K562 (cell line): Measurements from ENCODE around the gene CDYL. TPM values are rescaled to one million over a fixed set of nuclear protein-coding genes. Genes with fewer than 3 reads are reported as not detected.
A peak's percentile ranks its signal among the peaks of the same experiment; 100 is the strongest.

Source experiments
- ATAC-seq: fragments of 200-7000 bp; cut with Tn5 transposase; 3 replicates; pipeline ENCODE4 v1.9.1; 2020; ENCODE audit warnings: moderate library complexity
- BruUV-seq: library from RNA; stranded (reverse); fragments of 400-500 nt; replicated peaks from 2 replicates; lab custom pipeline; 2021; lab: Mats Ljungman, UMichigan
- CTCF ChIA-PET: fragments of 300-600 bp; formaldehyde crosslinking; extraction: SDS; loops from one replicate; lab custom pipeline; 2021; ENCODE audit warnings: low intra/inter-chr PET ratio; lab: Yijun Ruan, JAX
- POLR2A ChIA-PET: fragments of 300-600, 350-650 bp; sonication (Branson Sonifier 250); formaldehyde crosslinking; extraction: SDS; loops from one replicate; lab custom pipeline; 2021; ENCODE audit warnings: antibody characterized with exemption, inconsistent platforms; lab: Yijun Ruan, JAX
- DNase-seq, 4 experiments: peaks; one replicate each; pipeline versions ENCODE4 v3.0.0 to v3.0.0-alpha.2; 2011 to 2018; ENCODE audit warnings: low spot score in 3 of 4, mixed read lengths in 3 of 4; ENCODE audit errors: extremely low read depth in 1 of 4
- FAIRE-seq: peaks from 2 replicates; lab custom pipeline; 2011; peaks lifted over from hg19 to GRCh38; lab: Jason Lieb, UNC
- H2AFZ ChIP-seq: 2 replicates; pipeline ENCODE4 v1.6.0; 2011; ENCODE audit warnings: low read depth, low read length, control low read depth, inconsistent platforms
- H3K27ac ChIP-seq: fragments of 200-600 bp; 3 replicates; pipeline ENCODE4 v1.8.0; 2011; ENCODE audit warnings: low read depth, mild to moderate bottlenecking, control low read depth, inconsistent platforms, low read length, moderate library complexity, mixed read lengths; ENCODE audit errors: extremely low read depth
- H3K27me3 ChIP-seq, 2 experiments: fragments of 300-600 bp in 1 of 2; 2 replicates in 1 of 2; 3 replicates in 1 of 2; pipeline versions ENCODE4 v1.6.0 to v1.8.0; 2011; ENCODE audit warnings: inconsistent platforms in 2 of 2, low read length in 2 of 2, mild to moderate bottlenecking in 1 of 2, mixed read lengths in 1 of 2, moderate library complexity in 1 of 2; ENCODE audit not compliant: control insufficient read depth in 2 of 2, insufficient read depth in 2 of 2
- H3K36me3 ChIP-seq: fragments of 300-600 bp; 3 replicates; pipeline ENCODE4 v1.8.0; 2011; ENCODE audit warnings: mild to moderate bottlenecking, low read length, inconsistent platforms; ENCODE audit not compliant: control insufficient read depth, insufficient read depth
- H3K4me1 ChIP-seq, 2 experiments: fragments of 200-600 bp in 1 of 2; replicated peaks in 1 of 2; 2 replicates in 1 of 2; 3 replicates in 1 of 2; pipeline versions ENCODE4 v1.5.1 to v1.8.0; 2011; ENCODE audit warnings: inconsistent platforms in 2 of 2, low read length in 2 of 2, mild to moderate bottlenecking in 1 of 2, mixed read lengths in 1 of 2, moderate library complexity in 1 of 2; ENCODE audit not compliant: control insufficient read depth in 2 of 2, insufficient read depth in 2 of 2
- H3K4me2 ChIP-seq: 2 replicates; pipeline ENCODE4 v1.6.1; 2011; ENCODE audit warnings: low read length, control low read depth, inconsistent platforms, mixed read lengths; ENCODE audit not compliant: insufficient read depth
- H3K4me3 ChIP-seq: fragments of 200-600 bp; sonication (generic), shearing (Covaris generic); 2 replicates; pipeline ENCODE4 v1.5.1; 2016; ENCODE audit warnings: control low read depth, inconsistent platforms
- H3K79me2 ChIP-seq: fragments of 200-600 bp; 3 replicates; pipeline ENCODE4 v1.8.0; 2011; ENCODE audit warnings: low read length, inconsistent platforms; ENCODE audit not compliant: control insufficient read depth, insufficient read depth
- H3K9ac ChIP-seq, 2 experiments: 2 replicates each; pipeline versions ENCODE4 v1.6.0 to v1.6.1; 2011; ENCODE audit warnings: low read depth in 2 of 2, low read length in 2 of 2, control low read depth in 1 of 2, inconsistent platforms in 1 of 2, mild to moderate bottlenecking in 1 of 2, mixed read lengths in 1 of 2; ENCODE audit not compliant: insufficient read depth in 1 of 2
- H3K9me1 ChIP-seq: one replicate; pipeline ENCODE4 v1.6.0; 2011; ENCODE audit warnings: inconsistent platforms, mild to moderate bottlenecking, low read length, moderate library complexity; ENCODE audit not compliant: control insufficient read depth, insufficient read depth
- H3K9me3 ChIP-seq: replicated peaks from 2 replicates; pipeline ENCODE4 v1.5.1; 2011; ENCODE audit warnings: low read depth, low read length, inconsistent platforms; ENCODE audit not compliant: control insufficient read depth, insufficient read depth
- H4K20me1 ChIP-seq: replicated peaks from 2 replicates; pipeline ENCODE4 v1.6.1; 2011; ENCODE audit warnings: low read length, inconsistent platforms, mixed read lengths; ENCODE audit not compliant: control insufficient read depth, insufficient read depth
- CUX1 ChIP-seq: fragments of 200-800 bp; sonication (Bioruptor generic); IDR thresholded peaks from 2 replicates; pipeline ENCODE4 v1.6.1; 2016; ENCODE audit warnings: missing genetic modification characterization, missing compliant biosample characterization
- DDX20 ChIP-seq: fragments of 450-650 bp; IDR thresholded peaks from 2 replicates; pipeline ENCODE4 v1.6.1; 2016; ENCODE audit warnings: missing genetic modification characterization, low read depth, mild to moderate bottlenecking, missing compliant biosample characterization, moderate library complexity
- E2F8 ChIP-seq: fragments of 450-650 bp; IDR thresholded peaks from 2 replicates; pipeline ENCODE4 v1.7.1; 2018; ENCODE audit warnings: mild to moderate bottlenecking, low read depth; ENCODE audit not compliant: partially characterized antibody
- EZH2 ChIP-seq: IDR thresholded peaks from 2 replicates; pipeline ENCODE4 v1.6.1; 2012; ENCODE audit warnings: low read depth, mild to moderate bottlenecking, inconsistent platforms, low read length, borderline replicate concordance
- HMBOX1 ChIP-seq: sonication (generic); IDR thresholded peaks from 2 replicates; pipeline ENCODE4 v1.6.1; 2016
- POLR3G ChIP-seq: IDR thresholded peaks from 2 replicates; pipeline ENCODE4 v1.6.1; 2011; ENCODE audit not compliant: insufficient read length, insufficient replicate concordance; ENCODE audit errors: extremely low read depth
- SAFB ChIP-seq: fragments of 200-400 bp; formaldehyde crosslinking; IDR thresholded peaks from 2 replicates; pipeline ENCODE4 v1.6.1; 2017; ENCODE audit warnings: low read depth, low read length, borderline replicate concordance
- ZNF316 ChIP-seq: fragments of 450-650 bp; IDR thresholded peaks from 2 replicates; pipeline ENCODE4 v1.6.1; 2016
- ZNF384 ChIP-seq: IDR thresholded peaks from 2 replicates; pipeline ENCODE4 v1.6.1; 2012; ENCODE audit warnings: low read depth, low read length, improper control_type of control experiment
- whole genome bisulfite sequencing: fragments of 100-300 bp; shearing (Covaris generic); methylation state at CpG from one replicate; pipeline ENCODE4 v1.1.6; 2016; ENCODE audit warnings: low coverage, mixed read lengths; ENCODE audit not compliant: insufficient coverage; ENCODE audit errors: missing lambda C conversion rate; 5-methylcytosine and 5-hydroxymethylcytosine counted together
- in situ Hi-C: fragments of 300-500 bp; cut with MboI; formaldehyde crosslinking; loops from 4 replicates; pipeline ENCODE4 v1.15.0; 2018; ENCODE audit warnings: inconsistent platforms, mixed read lengths
- intact Hi-C: fragments of 100-400 bp; cut with micrococcal nuclease; formaldehyde crosslinking; loops from 2 replicates; pipeline ENCODE4 v1.14.2; 2022
- polyA plus RNA-seq, 8 experiments: library from polyadenylated mRNA; depleted of rRNA in 4 of 8; stranded (reverse) in 5 of 8; unstranded in 3 of 8; fragments of >200 nt; fragmentation: Nextera tagmentation in 2 of 8; fragmentation: Illumina TruSeq in 1 of 8; extraction: Ambion mirVana in 2 of 8; extraction: Trizol in 1 of 8; gene quantifications; 2 replicates each; pipeline versions ENCODE4 v1.2.1 to v1.2.3, GENCODE V29; 2011 to 2014; ENCODE audit warnings: inconsistent platforms in 1 of 8, missing spikeins in 1 of 8
- total RNA-seq, 7 experiments: library from RNA; depleted of rRNA in 6 of 7; stranded (reverse); fragments of >200 nt in 6 of 7; fragmentation: Illumina TruSeq in 2 of 7; extraction: Trizol in 2 of 7; gene quantifications; 2 replicates each; pipeline versions ENCODE4 v1.2.1 to v1.2.3, GENCODE V29; 2011 to 2021; ENCODE audit warnings: low replicate concordance in 1 of 7

CDYL gene
- total and polyA plus RNA-seq, 9 of the 15 experiments (the other 6 are each of a cell fraction or from before 2014, with no cell fraction given): 8.1 to 45.8 (median 40.8) TPM

GRCh38 chr6:4768815-4769214 lies 7.4 kb upstream of the CDYL start (continued):
- TF ChIP-seq E2F8: no peak
- peak; percentile 92 for TF ChIP-seq ZNF316

- Histone ChIP-seq H3K36me3 (no peaks in the 10 kb centered on the region; the same call in 2 of the 3 replicates), H3K79me2 (peaks cover 9% of the 10 kb centered on the region), H3K4me3 (no peak overlapping the region), H3K9me3 (peaks cover 7% of the 10 kb centered on the region; the same call in 1 of the 2 replicates), H3K27ac (no peak overlapping the region), H3K4me2 (no peak overlapping the region), H3K27me3 (no peaks in the 10 kb centered on the region; a peak in 1 of 5 replicates), H3K4me1 (peaks cover 1 to 10% of the 10 kb centered on the region in 2 experiments; a peak in 3 of 5 replicates), H2AFZ (no peak overlapping the region), H4K20me1 (no peaks in the 10 kb centered on the region; the same call in 1 of the 2 replicates), H3K9me1 (no peaks in the 10 kb centered on the region), H3K9ac (no peak overlapping the region)
- WGBS: 54% methylated on average over 5 of the region's 5 CpGs
- ChIA-PET CTCF (no interaction called here), POLR2A (no interaction called here)
- FAIRE-seq: no peak
- no peak for ATAC-seq
- DNase-seq: no peak
- in situ Hi-C loops: no loop called here
- BruUV-seq: no TSS peak
- intact Hi-C loops: no loop called here
- TF ChIP-seq SAFB (no peak), CUX1 (CRISPR knock-in tag) (no peak), POLR3G (no peak), ZNF384 (no peak), DDX20 (tag) (no peak), EZH2 (no peak), HMBOX1 (no peak)
Observed at GRCh38 chr6:4772750-4773149, 3.5 kb upstream of the CDYL start.
